HUES6 (cell line): ENCODE results near the gene ZSWIM3.

Experiments
- H3K27ac ChIP-seq: 2 replicates; pipeline ENCODE4 v1.7.0; 2013; ENCODE audit warnings: low read depth, mild to moderate bottlenecking, low read length, inconsistent platforms
- H3K27me3 ChIP-seq: 2 replicates; pipeline ENCODE4 v1.6.1; 2013; ENCODE audit warnings: low read length; ENCODE audit not compliant: control insufficient read depth, insufficient read depth
- H3K36me3 ChIP-seq: 2 replicates; pipeline ENCODE4 v1.6.1; 2013; ENCODE audit warnings: low read length; ENCODE audit not compliant: control insufficient read depth, insufficient read depth
- H3K4me1 ChIP-seq: 2 replicates; pipeline ENCODE4 v1.6.1; 2013; ENCODE audit warnings: low read length; ENCODE audit not compliant: control insufficient read depth, insufficient read depth
- H3K4me3 ChIP-seq: 2 replicates; pipeline ENCODE4 v1.5.1; 2013; ENCODE audit warnings: low read depth, low read length
- H3K9ac ChIP-seq: one replicate; pipeline ENCODE4 v1.6.1; 2013; ENCODE audit warnings: mild to moderate bottlenecking, low read length
- H3K9me3 ChIP-seq: 2 replicates; pipeline ENCODE4 v1.6.1; 2013; ENCODE audit warnings: low read depth, low read length; ENCODE audit not compliant: control insufficient read depth, insufficient read depth

ZSWIM3 gene

DNA sequence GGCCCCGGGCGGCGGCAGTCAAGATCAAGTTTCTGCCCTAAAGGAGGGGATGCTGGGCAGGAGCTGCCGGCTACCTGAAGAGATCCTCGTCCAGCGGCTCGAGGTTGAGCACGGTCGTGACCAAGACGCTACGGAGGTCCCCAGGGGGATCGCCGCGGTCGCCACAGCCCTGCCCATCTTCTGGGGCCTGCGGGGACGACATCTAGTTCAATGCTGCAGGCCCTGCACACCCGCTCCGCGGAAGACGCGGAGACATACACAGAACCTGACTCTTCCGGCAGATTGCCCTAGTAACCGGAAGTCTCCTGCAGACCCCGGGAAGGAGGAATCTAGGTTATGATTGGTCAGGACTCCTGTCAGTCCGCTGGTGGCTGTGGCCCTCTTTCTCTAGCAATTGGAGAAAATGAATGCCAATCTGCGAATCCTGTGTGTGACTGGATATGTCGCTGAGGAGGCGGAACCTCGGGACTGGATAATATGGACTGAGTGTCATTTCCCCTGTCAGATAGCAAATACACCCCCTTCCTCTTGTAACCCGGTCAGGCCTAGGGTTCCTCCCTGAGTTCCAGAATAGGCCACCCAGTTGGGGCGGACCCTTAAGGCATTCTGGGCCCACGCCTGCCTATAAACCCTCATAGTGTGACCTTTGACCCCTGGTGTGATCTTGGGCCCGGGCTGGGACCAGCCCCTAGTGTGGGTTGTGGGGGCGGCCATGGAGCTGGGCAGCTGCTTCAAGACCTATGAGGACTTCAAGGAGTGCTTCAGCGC lies at the start of gene ZSWIM3, which contains the start of gene ACOT8:
Gene ZSWIM3, plus strand, starts transcription at position 501 of the 768 bp plus-strand sequence. Its CDS starts 212 bp downstream, at position 713.
Gene ACOT8, minus strand, starts transcription at position 279 of the 768 bp plus-strand sequence. Its CDS starts 77 bp downstream, at position 202.
- Histone ChIP-seq H3K9ac (peak within 1 kb of the TSS; percentile 70), H3K9me3 (no peaks in the 10 kb centered on the region), H3K4me1 (peaks cover 48% of the 10 kb centered on the region), H3K36me3 (peaks cover 5% of the 10 kb centered on the region; the same call in 1 of the 2 replicates), H3K4me3 (peak within 1 kb of the TSS; percentile 76), H3K27me3 (no peaks in the 10 kb centered on the region), H3K27ac (peak within 1 kb of the TSS; percentile 54)

DNA sequence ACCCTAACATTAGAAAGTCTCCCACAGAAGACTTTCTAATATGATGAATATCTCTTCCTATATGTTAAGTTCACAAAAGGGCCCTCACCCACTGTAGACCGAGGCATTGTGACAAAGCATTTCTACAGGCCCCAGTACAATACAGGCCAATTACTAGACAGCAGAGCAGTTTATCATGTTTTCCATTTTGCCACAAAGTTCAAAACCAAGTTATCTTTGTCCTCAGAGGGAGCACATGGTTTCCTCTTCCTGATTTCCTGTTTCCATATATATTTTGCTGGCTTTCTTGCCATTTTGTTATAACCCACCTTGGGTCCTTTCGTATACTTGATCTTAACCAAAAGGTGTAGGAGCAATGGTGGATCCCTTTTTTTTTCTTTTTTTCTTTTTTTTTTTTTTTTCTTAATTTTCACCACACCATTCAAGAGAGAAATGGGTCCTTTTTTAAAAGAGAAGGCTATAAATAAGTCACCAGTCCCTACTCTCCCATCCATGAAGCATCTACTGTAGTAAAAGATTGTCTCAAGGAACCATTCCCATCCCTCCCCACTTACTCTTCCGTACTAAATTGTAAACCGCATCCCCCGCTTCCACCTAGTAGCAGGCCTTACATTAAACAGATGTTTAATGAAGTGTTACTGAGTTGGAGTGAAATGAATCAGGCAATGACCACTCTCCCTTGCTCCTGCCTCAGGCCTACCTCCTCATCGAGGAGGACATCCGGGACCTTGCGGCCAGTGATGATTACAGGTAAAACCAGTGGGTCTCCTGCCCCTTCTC lies 47.0 kb upstream of the ZSWIM3 start:
- no peaks in the 10 kb centered on the region for H3K27me3 ChIP-seq
- peaks cover 6% of the 10 kb centered on the region; the same call in 1 of the 2 replicates for H3K4me1 ChIP-seq
- H3K4me3 ChIP-seq, result no peak overlapping the region
- no peak overlapping the region for H3K27ac ChIP-seq
- no peak overlapping the region for H3K9ac ChIP-seq
- H3K36me3 ChIP-seq, result peaks cover 59% of the 10 kb centered on the region
- no peaks in the 10 kb centered on the region for H3K9me3 ChIP-seq

DNA sequence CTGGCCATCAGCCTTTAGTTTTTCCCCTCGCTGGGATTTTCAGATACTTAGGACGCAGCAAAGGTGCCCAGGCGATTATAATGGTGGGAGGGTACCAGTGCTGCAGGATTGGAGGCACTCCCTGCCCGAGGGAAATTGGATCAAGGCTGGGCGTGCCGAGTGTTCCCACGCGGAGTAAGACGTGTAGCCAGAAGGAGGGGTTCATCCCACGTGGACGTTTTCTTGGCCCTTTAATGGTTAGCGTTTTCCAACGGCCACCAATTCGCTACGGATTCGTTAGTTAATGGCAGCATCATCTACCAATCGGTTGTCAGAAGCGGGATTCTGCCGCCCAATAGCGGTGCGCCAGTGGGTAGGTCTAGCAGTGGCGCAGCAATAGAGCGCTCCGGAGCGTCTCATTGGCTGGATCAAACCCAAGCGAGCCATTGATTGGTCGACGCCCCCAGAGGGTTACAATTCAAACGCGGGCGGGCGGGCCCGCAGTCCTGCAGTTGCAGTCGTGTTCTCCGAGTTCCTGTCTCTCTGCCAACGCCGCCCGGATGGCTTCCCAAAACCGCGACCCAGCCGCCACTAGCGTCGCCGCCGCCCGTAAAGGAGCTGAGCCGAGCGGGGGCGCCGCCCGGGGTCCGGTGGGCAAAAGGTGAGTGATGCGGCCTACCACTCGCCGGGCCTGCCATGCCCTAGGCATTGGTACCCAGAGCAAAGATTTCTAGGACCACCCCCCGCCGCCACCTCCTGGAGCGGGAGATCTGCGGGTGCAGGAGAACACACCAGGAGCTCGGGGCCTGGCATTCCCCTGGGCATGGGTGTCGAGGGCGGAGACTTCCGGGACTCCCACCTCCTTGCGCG lies 45.0 kb upstream of the ZSWIM3 start, which contains the start of gene UBE2C:
Gene UBE2C, plus strand, starts transcription at position 488 of the 849 bp plus-strand sequence. Its CDS starts 52 bp downstream, at position 540.
- no peaks in the 10 kb centered on the region for H3K9me3 ChIP-seq
- no peaks in the 10 kb centered on the region for H3K27me3 ChIP-seq
- peak within 1 kb of the TSS; percentile 90 for H3K9ac ChIP-seq
- peaks cover 6% of the 10 kb centered on the region; the same call in 1 of the 2 replicates for H3K4me1 ChIP-seq
- H3K27ac ChIP-seq, result peak within 1 kb of the TSS; percentile 77
- peak within 1 kb of the TSS; percentile 97 for H3K4me3 ChIP-seq
- H3K36me3 ChIP-seq, result peaks cover 67% of the 10 kb centered on the region

DNA sequence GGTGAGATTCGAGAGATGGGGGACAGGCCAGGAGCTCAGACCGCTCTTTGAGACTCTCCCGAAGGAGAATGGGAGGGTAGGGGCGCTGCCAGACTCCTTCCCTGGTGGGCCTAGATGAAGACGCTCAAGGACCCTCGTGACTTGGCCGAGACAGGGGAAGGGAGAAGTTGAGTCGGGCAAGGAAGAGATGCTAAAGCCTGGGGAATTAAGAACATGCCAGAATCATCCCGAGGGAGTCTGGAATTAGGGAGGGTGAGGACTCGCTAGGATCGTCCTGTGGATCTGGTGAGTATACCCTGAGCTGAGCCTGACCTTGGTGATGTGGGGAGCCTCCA lies 44.4 kb upstream of the ZSWIM3 start:
- H3K4me1 ChIP-seq, result peaks cover 6% of the 10 kb centered on the region; the same call in 1 of the 2 replicates
- peak overlapping the region; percentile 97 for H3K4me3 ChIP-seq
- peaks cover 67% of the 10 kb centered on the region for H3K36me3 ChIP-seq
- no peaks in the 10 kb centered on the region for H3K9me3 ChIP-seq
- H3K27ac ChIP-seq, result peak overlapping the region; percentile 77
- H3K27me3 ChIP-seq, result no peaks in the 10 kb centered on the region
- peak overlapping the region; percentile 90 for H3K9ac ChIP-seq

DNA sequence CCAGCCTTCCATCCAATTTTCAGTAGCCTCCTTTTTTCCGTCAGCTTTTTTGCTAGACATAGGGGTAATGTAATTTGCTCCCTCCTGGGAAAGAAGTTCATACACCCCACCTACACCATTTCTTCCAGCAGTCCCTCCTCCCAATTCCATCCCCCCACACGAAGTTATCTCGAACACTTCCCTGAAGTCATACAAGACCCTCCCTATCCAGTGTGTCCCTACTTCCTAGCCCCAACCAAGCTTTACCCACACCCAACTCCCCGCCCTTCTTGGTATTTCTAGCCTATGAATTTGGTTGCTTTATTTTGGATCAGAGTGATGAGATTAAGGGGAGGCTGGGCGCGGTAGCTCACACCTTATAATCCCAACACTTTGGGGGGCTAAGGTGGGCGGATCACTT lies 43.9 kb upstream of the ZSWIM3 start:
- H3K27ac ChIP-seq, result no peak overlapping the region
- peaks cover 67% of the 10 kb centered on the region for H3K36me3 ChIP-seq

DNA sequence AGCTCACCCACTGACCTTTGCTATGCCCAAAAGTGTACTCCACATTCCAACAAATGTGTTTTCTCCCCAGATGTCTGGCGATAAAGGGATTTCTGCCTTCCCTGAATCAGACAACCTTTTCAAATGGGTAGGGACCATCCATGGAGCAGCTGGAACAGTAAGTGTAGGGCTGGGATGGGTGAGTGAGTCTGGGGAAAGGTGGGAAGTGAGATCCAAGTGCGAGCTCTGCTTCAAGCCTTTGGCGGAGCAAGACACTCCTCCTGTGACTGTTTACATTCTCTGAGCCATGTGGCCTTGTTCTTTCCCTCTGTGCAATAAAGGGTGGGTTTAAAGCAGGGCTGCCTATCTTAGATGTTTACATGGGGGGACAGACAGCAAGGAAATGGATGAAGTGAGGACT lies 43.1 kb upstream of the ZSWIM3 start:
- H3K27ac ChIP-seq, result no peak overlapping the region
- H3K36me3 ChIP-seq, result peaks cover 61% of the 10 kb centered on the region
- no peak overlapping the region for H3K4me3 ChIP-seq
- no peaks in the 10 kb centered on the region for H3K9me3 ChIP-seq
- peaks cover 8% of the 10 kb centered on the region; the same call in 1 of the 2 replicates for H3K4me1 ChIP-seq
- H3K27me3 ChIP-seq, result no peaks in the 10 kb centered on the region
- H3K9ac ChIP-seq, result no peak overlapping the region

More for the DNA sequence above, 43.9 kb upstream of the ZSWIM3 start:
- H3K4me3 ChIP-seq, result peak overlapping the region; percentile 97
- H3K27me3 ChIP-seq, result no peaks in the 10 kb centered on the region
- no peaks in the 10 kb centered on the region for H3K9me3 ChIP-seq
- H3K9ac ChIP-seq, result peak overlapping the region; percentile 90
- peaks cover 6% of the 10 kb centered on the region; the same call in 1 of the 2 replicates for H3K4me1 ChIP-seq

DNA sequence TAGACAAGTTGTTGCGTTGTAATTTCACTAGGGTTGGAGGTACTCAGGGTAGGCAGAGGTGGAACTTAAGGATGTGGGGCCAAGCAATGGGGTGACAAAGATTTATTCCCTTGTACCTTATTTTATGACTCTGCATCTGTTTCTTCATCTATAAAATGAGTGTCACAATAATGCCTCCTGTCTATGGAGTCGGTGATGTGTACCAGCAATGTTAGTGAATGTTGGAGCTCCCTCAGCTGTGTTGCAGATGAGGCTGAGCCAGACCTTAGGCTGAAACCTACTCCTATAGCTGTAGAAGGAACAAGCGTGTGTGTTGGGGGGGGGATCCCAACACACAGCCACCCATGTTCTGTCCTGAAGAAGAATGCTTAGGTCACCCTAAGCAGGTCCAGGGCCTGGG lies 40.5 kb upstream of the ZSWIM3 start:
- H3K36me3 ChIP-seq, result peaks cover 38% of the 10 kb centered on the region
- H3K27ac ChIP-seq, result no peak overlapping the region
- H3K4me3 ChIP-seq, result no peak overlapping the region
- no peak overlapping the region for H3K9ac ChIP-seq
- H3K9me3 ChIP-seq, result no peaks in the 10 kb centered on the region
- peaks cover 9% of the 10 kb centered on the region; the same call in 1 of the 2 replicates for H3K4me1 ChIP-seq
- peaks cover 2% of the 10 kb centered on the region; the same call in 1 of the 2 replicates for H3K27me3 ChIP-seq

DNA sequence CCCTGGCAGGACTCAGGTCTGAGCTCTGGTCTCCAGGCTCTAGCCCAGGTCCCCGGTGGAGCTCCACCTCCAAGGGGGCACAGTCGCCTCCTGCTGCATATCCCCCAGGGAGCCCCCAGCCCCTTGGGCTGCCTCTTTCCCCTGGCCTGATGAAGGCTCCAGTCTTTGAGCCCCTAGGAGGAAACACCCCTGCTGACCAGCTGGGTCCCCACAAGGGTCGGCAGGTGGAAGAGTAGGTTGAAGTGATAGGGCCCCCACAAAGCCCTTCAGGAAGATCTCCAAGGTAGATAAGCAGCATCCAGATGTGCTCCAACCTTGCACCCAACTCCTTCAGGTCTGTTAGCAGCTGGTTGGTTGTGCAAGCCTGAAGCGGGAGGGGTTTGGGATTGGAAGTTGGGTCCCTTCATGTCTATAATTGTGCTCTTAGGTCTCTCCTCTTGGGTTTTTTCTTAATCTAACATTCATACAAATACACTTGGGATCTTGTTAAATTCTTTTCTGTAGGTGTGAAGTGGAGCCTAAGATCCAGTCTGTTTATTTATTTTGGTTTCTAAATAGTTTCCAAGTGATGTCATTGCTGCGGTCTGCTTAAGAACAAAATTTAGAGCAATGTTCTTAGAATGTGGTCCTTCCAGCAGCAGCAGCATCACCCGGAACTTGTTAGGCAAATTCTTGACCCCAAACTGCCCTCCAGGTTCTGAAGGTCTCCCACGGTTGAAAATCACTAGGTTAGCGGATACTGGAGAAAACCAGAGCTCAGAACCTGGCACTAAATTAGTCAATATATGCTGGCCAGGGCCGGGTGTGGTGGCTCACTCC lies 39.8 kb upstream of the ZSWIM3 start:
- H3K4me3 ChIP-seq, result no peak overlapping the region

DNA sequence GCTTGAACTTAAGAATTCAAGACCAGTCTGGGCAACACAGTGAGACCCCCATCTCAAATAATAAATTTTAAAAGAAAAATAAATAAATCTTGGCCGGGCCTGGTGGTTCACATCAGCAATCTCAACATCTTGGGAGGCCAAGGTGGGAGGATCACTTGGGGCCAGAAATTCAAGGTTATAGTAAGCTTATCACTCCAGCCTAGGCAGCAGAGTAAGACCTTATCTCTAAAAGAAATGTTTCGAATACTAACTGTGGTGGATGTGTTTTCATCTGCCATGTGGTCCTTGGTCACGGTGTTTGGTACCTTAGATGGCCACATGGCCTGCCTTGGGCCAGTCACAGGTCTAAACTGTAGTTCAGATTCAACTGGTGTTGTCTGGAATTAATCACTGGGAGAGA lies 39.2 kb upstream of the ZSWIM3 start:
- no peak overlapping the region for H3K27ac ChIP-seq
- H3K9ac ChIP-seq, result no peak overlapping the region
- no peak overlapping the region for H3K4me3 ChIP-seq
- H3K36me3 ChIP-seq, result peaks cover 36% of the 10 kb centered on the region
- peaks cover 15% of the 10 kb centered on the region for H3K27me3 ChIP-seq
- peaks cover 20% of the 10 kb centered on the region for H3K4me1 ChIP-seq
- H3K9me3 ChIP-seq, result no peaks in the 10 kb centered on the region

More for the DNA sequence above, 39.8 kb upstream of the ZSWIM3 start:
- Histone ChIP-seq H3K9ac (no peak overlapping the region), H3K9me3 (no peaks in the 10 kb centered on the region), H3K27ac (no peak overlapping the region), H3K27me3 (peaks cover 8% of the 10 kb centered on the region), H3K4me1 (peaks cover 15% of the 10 kb centered on the region), H3K36me3 (peaks cover 38% of the 10 kb centered on the region)

DNA sequence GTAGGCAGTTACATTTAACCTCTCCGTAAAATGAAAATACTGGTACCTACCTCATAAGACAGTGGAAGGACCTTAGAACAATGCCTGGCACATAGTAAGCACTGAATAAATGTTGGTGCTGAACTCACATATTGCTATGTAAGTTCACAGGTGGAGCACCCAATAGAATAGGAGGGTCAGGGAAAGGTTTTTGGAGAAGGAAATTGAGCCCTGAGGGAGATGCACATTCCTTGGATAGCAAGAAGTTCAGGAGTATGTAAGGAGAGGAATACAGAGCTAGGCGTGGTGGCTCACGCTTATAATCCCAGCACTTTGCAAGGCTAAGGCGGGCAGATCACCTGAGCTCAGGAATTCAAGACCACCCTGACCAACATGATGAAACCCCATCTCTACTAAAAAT lies 37.9 kb upstream of the ZSWIM3 start:
- Histone ChIP-seq H3K27me3 (peaks cover 22% of the 10 kb centered on the region), H3K27ac (no peak overlapping the region), H3K9me3 (no peaks in the 10 kb centered on the region), H3K9ac (no peak overlapping the region), H3K4me3 (no peak overlapping the region), H3K36me3 (peaks cover 26% of the 10 kb centered on the region), H3K4me1 (peaks cover 21% of the 10 kb centered on the region)
